ENCODE results near the gene ARL6IP4. TPM values are rescaled to one million over a fixed set of nuclear protein-coding genes. Genes with fewer than 3 reads are reported as not detected.

The ARL6IP4 gene
- total RNA-seq, 1 experiment from 2014 or later = 132 TPM

DNA sequence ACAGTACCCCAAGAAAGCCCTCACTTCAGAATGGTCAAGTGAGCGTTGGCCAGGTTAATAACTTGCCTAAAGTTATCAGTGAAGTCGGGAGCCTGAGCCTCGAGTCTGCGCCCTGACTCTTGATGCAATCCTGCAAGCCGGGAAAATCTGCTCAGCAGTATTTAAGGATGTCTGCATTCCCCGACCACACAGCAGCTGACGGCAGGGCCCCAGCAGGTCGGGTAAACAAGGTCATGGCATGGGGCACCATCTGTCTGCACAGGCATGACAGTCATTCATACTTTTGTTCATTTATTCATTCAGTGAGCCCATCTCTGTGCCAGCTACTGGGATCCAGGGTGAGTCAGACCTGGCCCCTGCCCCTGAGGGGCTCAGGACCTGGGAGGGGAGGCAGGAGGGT is 25.3 kb upstream of the ARL6IP4 start:
- Histone ChIP-seq H3K27ac (ENCODE audit: insufficient read length, low read depth, low read length) (no peak overlapping the region), H3K4me1 (ENCODE audit: insufficient read depth, low read length) (no peaks in the 10 kb centered on the region), H2AFZ (ENCODE audit: low read length) (no peak overlapping the region), H4K8ac (replicated peaks; ENCODE audit: insufficient read length, low read depth, low read length) (no peak overlapping the region), H3K14ac (ENCODE audit: insufficient read depth, low read length) (no peak overlapping the region), H2BK120ac (ENCODE audit: low read depth, low read length, poor library complexity, severe bottlenecking) (no peak overlapping the region), H3K4ac (ENCODE audit: low read depth, low read length) (no peak overlapping the region), H3K9me3 (ENCODE audit: control insufficient read depth, low read depth, low read length) (no peaks in the 10 kb centered on the region), H3K79me2 (ENCODE audit: insufficient read depth, low read length) (no peaks in the 10 kb centered on the region), H2BK15ac (ENCODE audit: low read depth, low read length) (no peak overlapping the region), H2BK12ac (ENCODE audit: insufficient read length, low read depth, low read length) (no peak overlapping the region), H3T11ph (ENCODE audit: low read length) (no peak overlapping the region), H2BK5ac (ENCODE audit: insufficient read length, low read length) (no peak overlapping the region), H3K4me2 (ENCODE audit: insufficient read depth, insufficient read length, low read length) (no peak overlapping the region), H3K27me3 (ENCODE audit: insufficient read depth, low read length) (no peaks in the 10 kb centered on the region), H2BK20ac (ENCODE audit: low read depth, low read length, poor library complexity, severe bottlenecking) (no peak overlapping the region), H3K18ac (ENCODE audit: insufficient read length, low read depth, low read length) (no peak overlapping the region), H3K23ac (ENCODE audit: insufficient read length, low read depth, low read length) (no peak overlapping the region), H2AK5ac (ENCODE audit: insufficient read length, low read length) (no peak overlapping the region), H3K23me2 (ENCODE audit: insufficient read length, low read depth, low read length, poor library complexity, severe bottlenecking) (no peaks in the 10 kb centered on the region), H3K9ac (ENCODE audit: extremely low read depth, insufficient read length, low read length) (no peak overlapping the region), H4K91ac (ENCODE audit: insufficient read length, low read depth, low read length) (no peak overlapping the region), H3K79me1 (ENCODE audit: insufficient read depth, low read depth, low read length, poor library complexity, severe bottlenecking) (no peaks in the 10 kb centered on the region), H3K56ac (ENCODE audit: insufficient read length, low read depth, low read length) (no peak overlapping the region), H4K5ac (ENCODE audit: insufficient read length, low read depth, low read length) (no peak overlapping the region), H4K20me1 (ENCODE audit: control insufficient read depth, insufficient read depth, insufficient read length) (no peaks in the 10 kb centered on the region)
- Mint-ChIP-seq H3K27me3 (ENCODE audit: low read depth) (peaks cover 31% of the 10 kb centered on the region), H3K4me3 (no peak overlapping the region), H3K27ac (no peak overlapping the region), H3K36me3 (ENCODE audit: insufficient read depth in 1 of 3, low read depth in 3 of 3) (0 out of 7 replicates have a peak, but pooled peaks cover 0 to 2% (median 0%) of the 10 kb centered on the region in 3 experiments), H3K9me3 (no peaks in the 10 kb centered on the region), H3K4me1 (no peaks in the 10 kb centered on the region; a peak in 1 of 4 replicates)
- TF ChIP-seq CTCF (conservative IDR thresholded peaks at IDR 0.05) = no peak
- DNase-seq = no peak
- WGBS (ENCODE audit: extremely low coverage, insufficient read length, low lambda C conversion rate) = no CpG with 5 or more reads among the region's 8 CpGs
